Diencephalon (tissue), 1 donor: ENCODE measurements around the gene FAM110D. TPM values are rescaled to one million over a fixed set of nuclear protein-coding genes. Genes with fewer than 3 reads are reported as not detected.

Source experiments
- total RNA-seq: library from RNA; depleted of rRNA; stranded (reverse); fragments of >200 nt; gene quantifications from one replicate; pipeline ENCODE4 v1.2.3, GENCODE V29; 2014

Gene FAM110D
- 0.92 TPM for total RNA-seq

GRCh38 chr1:26158908-26159742 lies at the start of gene FAM110D:
Gene FAM110D, plus strand, starts transcription at chr1:26159079. Its CDS starts 2,213 bp downstream, at chr1:26161292.

DNA sequence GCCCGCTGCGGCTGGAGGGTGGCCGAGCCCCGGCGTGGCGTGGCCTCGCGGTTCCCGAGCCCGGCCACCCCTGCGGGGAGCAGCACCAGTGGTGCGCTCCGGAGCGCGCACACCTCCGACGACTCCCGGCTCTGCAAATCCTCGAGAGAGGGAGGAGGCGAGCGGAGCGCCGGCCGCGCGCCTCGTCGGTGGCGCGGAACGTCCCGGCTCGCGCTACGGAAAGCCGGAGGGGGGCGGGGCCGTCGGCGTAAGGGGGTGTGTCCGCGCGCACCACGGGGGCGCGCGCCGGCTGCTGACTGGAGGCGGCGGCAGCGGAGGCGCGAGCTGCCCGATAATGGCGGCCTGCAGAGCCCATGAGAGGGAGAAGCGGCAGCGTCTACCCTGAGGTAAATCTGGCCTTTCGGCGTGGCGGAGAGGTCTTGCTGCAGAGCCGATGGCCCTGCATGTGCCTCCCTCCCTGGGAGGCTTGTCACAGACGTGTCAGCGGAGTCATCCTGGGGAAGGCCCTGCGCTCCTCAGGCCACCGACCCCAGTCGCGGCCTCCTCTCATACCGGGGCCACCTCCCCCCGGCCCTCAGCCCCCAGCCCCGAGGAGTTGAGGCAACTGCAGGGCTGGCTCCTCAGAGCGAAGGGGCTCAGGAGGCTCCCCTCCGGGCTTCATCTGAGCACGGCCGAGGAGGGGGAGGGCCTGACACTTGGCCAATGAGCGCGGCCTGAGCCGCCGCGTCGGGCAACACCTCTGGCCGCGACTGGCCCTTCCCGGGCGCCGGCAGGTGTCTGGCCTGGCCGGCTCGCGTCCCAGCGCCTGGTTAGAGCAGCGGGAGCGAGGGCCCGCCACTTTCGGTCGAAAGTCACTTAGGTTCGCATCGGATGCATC lies 47.1 kb upstream of the FAM110D start, which contains the start of gene PDIK1L:
Gene PDIK1L (plus strand): TSS at position 295 of the 877 bp plus-strand sequence. CDS start 2,485 bp downstream, outside the sequence.

DNA sequence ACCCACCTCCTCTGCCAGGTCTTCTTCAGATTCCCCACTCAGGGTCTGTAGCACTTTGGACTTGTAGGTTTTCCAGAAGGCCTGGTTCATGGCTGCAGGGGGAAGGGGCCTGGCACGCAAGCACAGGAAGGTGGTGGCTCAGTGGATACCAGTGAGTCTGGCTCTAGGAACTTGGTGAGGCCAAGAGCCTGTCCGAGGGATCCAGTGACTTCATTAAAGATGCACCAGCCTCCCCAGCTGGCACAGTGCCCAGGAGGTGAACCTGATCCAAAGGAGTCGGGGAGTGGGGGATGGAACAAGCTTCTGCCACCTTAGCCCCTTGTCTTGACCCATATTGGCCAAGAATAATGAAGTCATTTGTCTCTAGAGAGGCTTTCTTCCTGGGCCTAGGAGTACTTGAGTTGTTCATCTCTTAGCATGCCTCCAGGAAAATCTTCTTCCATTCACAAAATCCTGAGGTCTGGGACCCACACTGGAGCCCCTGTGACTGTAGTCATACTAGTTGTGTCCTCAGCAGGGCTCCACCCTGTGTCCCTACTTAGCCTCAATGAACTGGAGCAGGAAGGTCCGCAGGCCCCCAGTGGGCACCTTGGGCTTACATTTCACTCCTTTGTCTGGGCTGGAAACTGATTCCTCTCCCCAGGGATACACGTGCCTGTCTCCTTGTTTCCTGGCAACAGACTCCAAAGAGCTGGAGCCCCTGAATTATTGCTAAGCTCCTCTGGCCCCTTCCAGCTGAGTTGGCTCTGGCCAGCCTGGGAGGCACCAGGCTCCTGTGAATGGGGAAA lies 9.7 kb downstream of the FAM110D start, which contains the start of gene C1orf232:
Gene C1orf232 (minus strand): TSS at position 554 of the 788 bp plus-strand sequence. CDS start 464 bp downstream, at position 90.

GRCh38 chr1:26169669-26170471 lies 11.0 kb downstream of the FAM110D start, which contains the start of gene ZNF593:
Gene ZNF593, plus strand, starts transcription at chr1:26169908. Its CDS starts 76 bp downstream, at chr1:26169984.

GRCh38 chr1:26171084-26172072 lies 12.5 kb downstream of the FAM110D start, which contains the start of gene ZNF593OS:
Gene ZNF593OS, minus strand, starts transcription at chr1:26171832. Its CDS starts 171 bp downstream, at chr1:26171661.

GRCh38 chr1:26177182-26177684 lies 18.4 kb downstream of the FAM110D start, which contains the start of gene CNKSR1:
Gene CNKSR1, plus strand, starts transcription at chr1:26177491. Its CDS starts 57 bp downstream, at chr1:26177548.

DNA sequence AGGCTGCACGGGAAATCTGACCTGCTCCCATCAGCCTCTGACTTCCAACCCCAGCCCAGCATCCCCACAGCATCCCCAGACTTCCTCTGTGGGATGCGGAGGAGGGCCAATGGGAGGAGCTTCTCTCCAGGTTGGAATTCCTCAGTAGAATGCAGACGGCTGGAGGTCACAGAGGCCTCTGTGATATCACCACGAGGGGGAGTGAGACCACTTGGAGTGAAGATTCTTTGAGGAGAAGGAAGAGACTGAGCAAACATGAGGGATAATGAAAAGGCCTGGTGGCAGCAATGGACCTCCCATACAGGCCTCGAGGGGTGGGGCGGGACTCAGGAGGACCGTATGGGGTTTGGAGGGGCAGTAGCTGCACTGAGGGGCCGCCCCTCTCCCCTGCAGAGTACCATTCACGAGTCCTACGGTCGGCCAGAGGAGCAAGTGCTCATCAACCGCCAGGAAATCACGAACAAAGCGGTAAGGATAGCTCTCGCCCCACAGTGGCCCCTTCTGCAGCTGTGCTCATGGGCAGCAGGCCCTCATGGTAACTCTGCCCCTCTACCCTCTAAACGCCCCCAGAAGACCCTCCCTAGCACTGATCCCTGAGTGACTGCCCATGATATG lies 31.6 kb downstream of the FAM110D start, which contains the start of gene CATSPER4:
Gene CATSPER4 (plus strand): TSS at position 230 of the 615 bp plus-strand sequence. CDS start 26 bp downstream, at position 256.

Other genes with a start within 250 kb of the FAM110D start
- gene PAFAH2, start 161.0 kb upstream of the FAM110D start, total RNA-seq = 6.0 TPM
- 2.5 TPM for gene EXTL1, start 137.3 kb upstream of the FAM110D start, total RNA-seq
- gene SLC30A2, start 113.0 kb upstream of the FAM110D start, total RNA-seq = not detected
- gene TRIM63, start 91.4 kb upstream of the FAM110D start, total RNA-seq = not detected
- 59.1 TPM for gene PDIK1L, start 47.3 kb upstream of the FAM110D start, total RNA-seq
- not detected for gene C1orf232, start 9.9 kb downstream of the FAM110D start, total RNA-seq
- 10.8 TPM for gene ZNF593, start 10.8 kb downstream of the FAM110D start, total RNA-seq
- not detected for gene ZNF593OS, start 12.8 kb downstream of the FAM110D start, total RNA-seq
- 1.4 TPM for gene CNKSR1, start 18.4 kb downstream of the FAM110D start, total RNA-seq
- gene CATSPER4, start 31.5 kb downstream of the FAM110D start, total RNA-seq = not detected
- gene CEP85, start 75.1 kb downstream of the FAM110D start, total RNA-seq = 16.1 TPM
- 19.8 TPM for gene SH3BGRL3, start 121.0 kb downstream of the FAM110D start, total RNA-seq
- 9.9 TPM for gene UBXN11, start 147.6 kb downstream of the FAM110D start, total RNA-seq
- not detected for gene CD52, start 158.9 kb downstream of the FAM110D start, total RNA-seq
- gene CRYBG2, start 195.1 kb downstream of the FAM110D start, total RNA-seq = 1.4 TPM
- not detected for gene ZNF683, start 213.7 kb downstream of the FAM110D start, total RNA-seq